AG09309 (cell line): ENCODE measurements around the gene WDR17.
A peak's percentile ranks its signal among the peaks of the same experiment; 100 is the strongest.

Experiments
- DNase-seq: peaks from one replicate; pipeline ENCODE4 v3.0.0-alpha.2; 2010; ENCODE audit warnings: low read depth
- H3K4me3 ChIP-seq: 2 replicates; pipeline ENCODE4 v1.5.1; 2011; ENCODE audit warnings: mild to moderate bottlenecking, low read depth, low read length, moderate library complexity; ENCODE audit not compliant: control insufficient read depth
- CTCF ChIP-seq: IDR thresholded peaks from 2 replicates; pipeline ENCODE4 v1.5.1; 2011; ENCODE audit warnings: mild to moderate bottlenecking, low read depth, low read length, inconsistent platforms; ENCODE audit not compliant: insufficient read depth, control insufficient read depth; ENCODE audit errors: missing control alignments

Gene WDR17

GRCh38 chr4:176185051-176185450 lies 119.4 kb downstream of the WDR17 start:
- DNase-seq = peak; percentile 83
- no peak for TF ChIP-seq CTCF
- H3K4me3 ChIP-seq = no peak overlapping the region

GRCh38 chr4:176186067-176186466 lies 120.4 kb downstream of the WDR17 start:
- DNase-seq = no peak

GRCh38 chr4:176186671-176187395 lies 121.2 kb downstream of the WDR17 start:
- DNase-seq = no peak
- H3K4me3 ChIP-seq = no peak overlapping the region
- TF ChIP-seq CTCF = no peak

More at GRCh38 chr4:176186067-176186466, 120.4 kb downstream of the WDR17 start:
- TF ChIP-seq CTCF = no peak
- H3K4me3 ChIP-seq = no peak overlapping the region

- H3K4me3 ChIP-seq = no peak overlapping the region
- no peak for TF ChIP-seq CTCF
- DNase-seq = no peak
Observed at GRCh38 chr4:176187624-176188023, 122.0 kb downstream of the WDR17 start.

GRCh38 chr4:176188654-176189053 lies 123.0 kb downstream of the WDR17 start:
- no peak for TF ChIP-seq CTCF
- H3K4me3 ChIP-seq = no peak overlapping the region
- DNase-seq = no peak

GRCh38 chr4:176189891-176190795 lies 124.5 kb downstream of the WDR17 start:
- no peak overlapping the region for H3K4me3 ChIP-seq
- TF ChIP-seq CTCF = no peak
- no peak for DNase-seq
